Right renal pelvis (tissue), 4 donors: Measurements from ENCODE around the gene ALPL. TPM values are rescaled to one million over a fixed set of nuclear protein-coding genes. Genes with fewer than 3 reads are reported as not detected.

Experiments
- polyA plus RNA-seq, 4 donors: library from polyadenylated mRNA; unstranded; fragments of 120-200 nt; gene quantifications; one replicate each; pipeline ENCODE4 v1.2.1, GENCODE V29; 2013; ENCODE audit not compliant: insufficient read length in 4 of 4

Gene ALPL
- polyA plus RNA-seq, 4 donors: 27.9 to 59.4 (median 33.8) TPM

Other genes with a start within 250 kb of the ALPL start
- 10 to 100 TPM; 45.5 to 51.3 (median 48.6) TPM for gene ECE1, start 219.0 kb upstream of the ALPL start, polyA plus RNA-seq
- 10 to 100 TPM; 12.8 to 24.3 (median 16.8) TPM for gene NBPF3, start 69.3 kb upstream of the ALPL start, polyA plus RNA-seq
- gene RAP1GAP, start 159.9 kb downstream of the ALPL start, polyA plus RNA-seq: 10 to 100 TPM; 18.8 to 26.4 (median 22.6) TPM